ENCODE data around the gene DENND4A. TPM values are rescaled to one million over a fixed set of nuclear protein-coding genes. Genes with fewer than 3 reads are reported as not detected.

The DENND4A gene
- total RNA-seq, 1 experiment from 2014 or later: 16.9 TPM

GRCh38 chr15:65722191-65722590, 69.9 kb downstream of the DENND4A start:
- Mint-ChIP-seq H3K4me3 (ENCODE audit: unreplicated experiment) (no peak overlapping the region), H3K4me1 (ENCODE audit: insufficient read depth, unreplicated experiment) (no peaks in the 10 kb centered on the region), H3K27ac (ENCODE audit: low read depth, unreplicated experiment) (no peak overlapping the region), H3K36me3 (ENCODE audit: insufficient read depth, unreplicated experiment) (peaks cover 52% of the 10 kb centered on the region), H3K9me3 (ENCODE audit: unreplicated experiment) (no peaks in the 10 kb centered on the region), H3K27me3 (ENCODE audit: insufficient read depth, unreplicated experiment) (no peaks in the 10 kb centered on the region)
- DNase-seq (ENCODE audit: unreplicated experiment): no peak
- no TSS peak for BruUV-seq (replicated peaks)
- intact Hi-C loops (cut with micrococcal nuclease): no loop called here
- no peak for TF ChIP-seq CTCF (IDR thresholded peaks at IDR 0.05; ENCODE audit: unreplicated experiment)
- CTCF ChIA-PET: interaction anchor here (0.6 to 0.8 kb wide), 4 partner anchors 37 to 148 kb away, joined by 3 to 8 read pairs (median 3); no protein-coding TSS in a partner anchor
- POLR2A ChIA-PET: no interaction called here

- ChIA-PET POLR2A (no interaction called here), CTCF (no interaction called here)
- no peak for DNase-seq (ENCODE audit: unreplicated experiment)
- Mint-ChIP-seq H3K4me1 (ENCODE audit: insufficient read depth, unreplicated experiment) (no peaks in the 10 kb centered on the region), H3K36me3 (ENCODE audit: insufficient read depth, unreplicated experiment) (peaks cover 20% of the 10 kb centered on the region), H3K4me3 (ENCODE audit: unreplicated experiment) (no peak overlapping the region), H3K9me3 (ENCODE audit: unreplicated experiment) (peaks cover 9% of the 10 kb centered on the region), H3K27ac (ENCODE audit: low read depth, unreplicated experiment) (no peak overlapping the region), H3K27me3 (ENCODE audit: insufficient read depth, unreplicated experiment) (no peaks in the 10 kb centered on the region)
- intact Hi-C loops (cut with micrococcal nuclease): no loop called here
- no TSS peak for BruUV-seq (replicated peaks)
- TF ChIP-seq CTCF (IDR thresholded peaks at IDR 0.05; ENCODE audit: unreplicated experiment): no peak
Observed at GRCh38 chr15:65712415-65712814, 79.7 kb downstream of the DENND4A start.

- TF ChIP-seq CTCF (IDR thresholded peaks at IDR 0.05; ENCODE audit: unreplicated experiment): no peak
- no TSS peak for BruUV-seq (replicated peaks)
- intact Hi-C loops (cut with micrococcal nuclease): no loop called here
Observed at GRCh38 chr15:65695081-65695480, 97.0 kb downstream of the DENND4A start.

GRCh38 chr15:65690778-65691177, 101.3 kb downstream of the DENND4A start:
- Mint-ChIP-seq H3K27ac (ENCODE audit: low read depth, unreplicated experiment) (no peak overlapping the region), H3K9me3 (ENCODE audit: unreplicated experiment) (no peaks in the 10 kb centered on the region), H3K36me3 (ENCODE audit: insufficient read depth, unreplicated experiment) (peaks cover 60% of the 10 kb centered on the region), H3K4me3 (ENCODE audit: unreplicated experiment) (no peak overlapping the region), H3K27me3 (ENCODE audit: insufficient read depth, unreplicated experiment) (no peaks in the 10 kb centered on the region), H3K4me1 (ENCODE audit: insufficient read depth, unreplicated experiment) (no peaks in the 10 kb centered on the region)
- DNase-seq (ENCODE audit: unreplicated experiment): no peak
- BruUV-seq (replicated peaks): no TSS peak
- intact Hi-C loops (cut with micrococcal nuclease): no loop called here
- no peak for TF ChIP-seq CTCF (IDR thresholded peaks at IDR 0.05; ENCODE audit: unreplicated experiment)
- POLR2A ChIA-PET: interaction anchor here (0.5 to 1.5 kb wide), 2 partner anchors 10 to 23 kb away, joined by 3 read pairs; no protein-coding TSS in a partner anchor
- CTCF ChIA-PET: no interaction called here

More at GRCh38 chr15:65695081-65695480, 97.0 kb downstream of the DENND4A start:
- CTCF ChIA-PET: no interaction called here
- Mint-ChIP-seq H3K27ac (ENCODE audit: low read depth, unreplicated experiment) (no peak overlapping the region), H3K4me1 (ENCODE audit: insufficient read depth, unreplicated experiment) (no peaks in the 10 kb centered on the region), H3K4me3 (ENCODE audit: unreplicated experiment) (no peak overlapping the region), H3K27me3 (ENCODE audit: insufficient read depth, unreplicated experiment) (no peaks in the 10 kb centered on the region), H3K9me3 (ENCODE audit: unreplicated experiment) (no peaks in the 10 kb centered on the region), H3K36me3 (ENCODE audit: insufficient read depth, unreplicated experiment) (peaks cover 50% of the 10 kb centered on the region)
- POLR2A ChIA-PET: no interaction called here
- no peak for DNase-seq (ENCODE audit: unreplicated experiment)
